Measurements from ENCODE around the gene ABCC1.
"Not testable (repeated sequence)": the region's sequence is repeated elsewhere in the genome, so short reads cannot be mapped to it uniquely, and the experiment has no call there.

Gene ABCC1

DNA sequence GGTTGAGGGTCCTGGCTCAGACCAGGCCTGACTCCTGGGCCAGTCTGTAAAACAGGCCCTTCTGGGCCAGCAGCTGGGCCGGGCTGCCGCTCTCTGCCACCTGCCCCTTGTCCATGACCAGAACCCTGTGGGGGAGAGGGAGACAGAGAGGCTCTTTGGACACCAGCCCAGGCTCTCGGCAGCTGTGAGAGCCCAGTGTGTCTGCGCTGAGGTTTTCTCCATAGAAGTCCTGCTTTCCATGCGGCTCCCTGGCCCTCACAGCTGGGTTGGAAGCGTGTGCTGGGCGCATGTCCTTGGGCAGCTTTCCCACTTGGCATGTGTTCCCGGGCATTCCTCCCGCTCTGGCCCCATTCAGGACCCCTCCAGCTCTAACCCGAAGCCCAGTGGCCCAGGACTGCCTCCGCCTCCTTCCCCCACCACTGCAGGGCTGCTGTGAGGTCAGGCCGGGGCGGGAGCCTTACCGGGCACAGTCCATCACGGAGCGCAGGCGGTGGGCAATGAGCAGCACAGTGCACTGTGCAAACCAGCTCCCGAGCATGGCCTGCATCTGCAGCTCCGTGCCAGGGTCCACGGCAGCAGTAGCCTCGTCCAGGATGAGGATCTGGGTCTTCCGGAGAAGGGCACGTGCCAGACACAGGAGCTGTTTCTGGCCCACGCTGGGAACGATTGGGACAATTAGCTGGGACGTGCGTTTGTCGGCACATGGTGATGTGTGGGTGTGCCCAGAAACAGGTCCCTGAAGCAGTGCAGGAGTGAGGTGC, 200.9 kb downstream of the ABCC1 start:
- H3K4me3 ChIP-seq (replicated peaks; ENCODE audit: low read depth, low read length), result no peak overlapping the region
- TF ChIP-seq, protein P1, sequence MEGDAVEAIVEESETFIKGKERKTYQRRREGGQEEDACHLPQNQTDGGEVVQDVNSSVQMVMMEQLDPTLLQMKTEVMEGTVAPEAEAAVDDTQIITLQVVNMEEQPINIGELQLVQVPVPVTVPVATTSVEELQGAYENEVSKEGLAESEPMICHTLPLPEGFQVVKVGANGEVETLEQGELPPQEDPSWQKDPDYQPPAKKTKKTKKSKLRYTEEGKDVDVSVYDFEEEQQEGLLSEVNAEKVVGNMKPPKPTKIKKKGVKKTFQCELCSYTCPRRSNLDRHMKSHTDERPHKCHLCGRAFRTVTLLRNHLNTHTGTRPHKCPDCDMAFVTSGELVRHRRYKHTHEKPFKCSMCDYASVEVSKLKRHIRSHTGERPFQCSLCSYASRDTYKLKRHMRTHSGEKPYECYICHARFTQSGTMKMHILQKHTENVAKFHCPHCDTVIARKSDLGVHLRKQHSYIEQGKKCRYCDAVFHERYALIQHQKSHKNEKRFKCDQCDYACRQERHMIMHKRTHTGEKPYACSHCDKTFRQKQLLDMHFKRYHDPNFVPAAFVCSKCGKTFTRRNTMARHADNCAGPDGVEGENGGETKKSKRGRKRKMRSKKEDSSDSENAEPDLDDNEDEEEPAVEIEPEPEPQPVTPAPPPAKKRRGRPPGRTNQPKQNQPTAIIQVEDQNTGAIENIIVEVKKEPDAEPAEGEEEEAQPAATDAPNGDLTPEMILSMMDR (IDR thresholded peaks at IDR 0.05; ENCODE audit: low read length, missing control alignments), result no peak
- DNase-seq (ENCODE audit: low read depth), result peak; percentile 84

DNA sequence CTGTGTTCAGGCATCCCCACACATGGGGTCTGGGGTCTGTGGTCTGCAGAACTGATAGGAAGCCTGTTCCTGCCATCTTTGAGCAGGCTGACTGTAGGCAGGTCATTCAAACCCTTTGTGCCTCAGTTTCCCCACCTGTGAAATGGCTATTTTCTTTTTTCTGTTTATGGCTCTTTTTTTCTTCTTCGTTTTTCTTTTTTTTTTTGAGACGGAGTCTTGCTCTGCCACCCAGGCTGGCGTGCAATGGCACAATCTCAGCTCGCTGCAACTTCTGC, 201.4 kb downstream of the ABCC1 start:
- H3K4me3 ChIP-seq (replicated peaks; ENCODE audit: low read depth, low read length), result no peak overlapping the region
- TF ChIP-seq, protein P1 (IDR thresholded peaks at IDR 0.05; ENCODE audit: low read length, missing control alignments), result no peak
- DNase-seq (ENCODE audit: low read depth), result no peak

DNA sequence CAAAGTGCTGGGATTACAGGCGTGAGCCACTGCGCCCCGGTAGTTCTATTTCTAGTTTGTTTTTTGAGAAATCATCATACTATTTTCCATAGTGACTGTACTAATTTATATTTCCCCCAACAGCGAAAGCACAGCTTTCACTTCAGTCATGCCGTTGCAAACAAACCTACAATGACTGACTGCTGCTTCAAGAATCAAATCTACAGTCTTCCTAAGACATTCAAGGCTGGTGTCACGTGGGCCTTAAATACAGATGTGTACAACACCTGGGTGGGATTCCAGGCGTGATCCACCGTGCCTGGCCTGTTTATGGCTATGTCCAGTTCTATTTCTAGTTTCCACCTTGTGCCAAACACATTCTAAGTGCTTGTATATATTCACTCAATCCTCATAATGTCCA, 201.9 kb downstream of the ABCC1 start:
- no peak for DNase-seq (ENCODE audit: low read depth)
- H3K4me3 ChIP-seq (replicated peaks; ENCODE audit: low read depth, low read length), result no peak overlapping the region
- TF ChIP-seq, protein P1 (IDR thresholded peaks at IDR 0.05; ENCODE audit: low read length, missing control alignments), result no peak

DNA sequence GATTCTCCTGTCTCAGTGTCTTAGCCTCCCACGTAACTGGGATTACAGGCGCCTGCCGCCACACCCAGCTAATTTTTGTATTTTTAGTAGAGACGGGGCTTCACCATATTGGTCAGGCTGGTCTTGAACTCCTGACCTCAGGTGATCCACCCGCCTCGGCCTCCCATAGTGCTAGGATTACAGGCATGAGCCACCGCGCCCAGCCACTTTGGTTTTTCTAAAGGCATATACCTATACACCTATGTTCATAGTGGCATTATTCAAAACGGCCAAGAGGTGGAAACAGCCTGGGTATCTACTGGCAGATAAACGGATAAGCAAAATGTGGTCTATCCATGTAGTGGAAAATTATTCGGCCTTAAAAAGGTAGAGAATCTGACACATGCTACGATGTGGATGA, 203.6 kb downstream of the ABCC1 start:
- H3K4me3 ChIP-seq (replicated peaks; ENCODE audit: low read depth, low read length); DNase-seq (ENCODE audit: low read depth): not testable (repeated sequence)

DNA sequence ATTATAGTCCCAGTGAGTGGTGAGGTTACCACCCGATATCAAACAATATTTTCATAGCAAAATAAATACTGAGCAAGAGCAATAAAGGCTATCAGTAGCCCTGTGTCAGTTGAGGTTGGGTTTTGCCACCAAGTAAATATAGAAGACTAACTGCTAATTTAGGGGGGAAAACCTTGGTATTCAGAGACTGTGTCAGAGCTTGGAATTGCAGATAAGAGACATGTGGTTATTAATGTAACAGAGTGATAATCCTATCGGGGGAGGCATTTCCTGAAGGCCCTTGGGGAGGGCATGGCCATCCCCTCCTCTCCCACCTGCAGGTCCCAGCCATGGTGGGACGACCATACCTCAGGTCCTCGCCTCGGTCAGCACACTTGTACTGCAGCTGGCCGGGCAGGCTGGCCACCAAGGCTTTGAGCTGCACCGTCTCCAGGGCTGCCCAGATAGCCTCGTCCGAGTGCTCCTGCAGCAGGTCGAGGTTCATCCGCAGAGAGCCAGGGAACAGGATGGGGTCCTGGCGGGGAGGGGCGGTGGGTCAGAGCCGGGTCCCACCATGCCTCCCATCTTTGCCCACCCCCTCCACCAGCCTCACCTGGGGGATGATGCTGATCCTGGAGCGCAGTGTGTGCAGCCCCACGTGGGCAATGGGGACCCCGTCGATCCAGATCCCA, 205.0 kb downstream of the ABCC1 start:
- no peak overlapping the region for H3K4me3 ChIP-seq (replicated peaks; ENCODE audit: low read depth, low read length)
- no peak for DNase-seq (ENCODE audit: low read depth)
- TF ChIP-seq, protein P1 (IDR thresholded peaks at IDR 0.05; ENCODE audit: low read length, missing control alignments), result no peak

DNA sequence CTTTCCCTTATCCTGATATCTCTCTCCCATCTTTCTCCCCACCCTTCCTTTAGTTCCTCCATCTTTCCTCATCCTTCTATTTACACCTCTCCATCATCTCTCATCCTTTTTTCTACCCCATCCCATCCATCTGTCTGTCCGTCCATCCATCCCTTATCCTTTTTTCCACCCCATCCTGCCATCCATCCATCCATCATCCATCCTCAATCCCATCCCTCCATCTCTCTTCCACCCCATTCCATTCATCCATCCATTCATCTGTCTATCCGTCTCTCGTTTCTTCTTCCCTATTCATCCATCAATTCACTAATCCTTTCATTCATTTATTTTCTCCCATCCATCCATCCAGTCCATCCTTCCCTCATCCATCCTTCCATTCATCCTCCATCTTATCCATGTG, 205.8 kb downstream of the ABCC1 start:
- H3K4me3 ChIP-seq (replicated peaks; ENCODE audit: low read depth, low read length), result no peak overlapping the region
- no peak for DNase-seq (ENCODE audit: low read depth)
- TF ChIP-seq, protein P1 (IDR thresholded peaks at IDR 0.05; ENCODE audit: low read length, missing control alignments), result no peak

DNA sequence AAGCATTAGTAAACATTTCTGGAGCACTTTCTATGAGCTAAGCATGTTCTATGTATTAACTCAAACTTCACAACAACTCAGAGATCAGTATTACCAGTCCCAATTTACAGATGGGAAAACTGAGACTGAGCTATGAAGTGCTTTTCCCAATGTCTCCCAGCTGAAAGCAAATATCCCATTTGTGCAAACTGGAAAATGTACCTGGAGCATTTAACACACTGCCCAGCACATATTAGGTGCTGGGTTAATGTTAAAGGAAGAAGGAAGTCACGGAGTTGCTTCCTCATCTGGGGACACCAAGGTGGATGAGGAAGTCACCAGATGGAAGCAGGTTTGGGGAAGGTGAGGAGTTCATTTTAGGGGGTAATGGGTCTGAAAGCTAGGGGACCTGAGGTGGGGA, 207.8 kb downstream of the ABCC1 start:
- no peak for DNase-seq (ENCODE audit: low read depth)
- H3K4me3 ChIP-seq (replicated peaks; ENCODE audit: low read depth, low read length), result no peak overlapping the region
- TF ChIP-seq, protein P1 (IDR thresholded peaks at IDR 0.05; ENCODE audit: low read length, missing control alignments), result no peak
